ENCODE measurements around the gene KIAA0513. TPM values are rescaled to one million over a fixed set of nuclear protein-coding genes. Genes with fewer than 3 reads are reported as not detected.
"Not testable (repeated sequence)": the region's sequence is repeated elsewhere in the genome, so short reads cannot be mapped to it uniquely, and the experiment has no call there.

KIAA0513 gene
- total RNA-seq, 1 donor from 2014 or later, result 0.62 TPM

DNA sequence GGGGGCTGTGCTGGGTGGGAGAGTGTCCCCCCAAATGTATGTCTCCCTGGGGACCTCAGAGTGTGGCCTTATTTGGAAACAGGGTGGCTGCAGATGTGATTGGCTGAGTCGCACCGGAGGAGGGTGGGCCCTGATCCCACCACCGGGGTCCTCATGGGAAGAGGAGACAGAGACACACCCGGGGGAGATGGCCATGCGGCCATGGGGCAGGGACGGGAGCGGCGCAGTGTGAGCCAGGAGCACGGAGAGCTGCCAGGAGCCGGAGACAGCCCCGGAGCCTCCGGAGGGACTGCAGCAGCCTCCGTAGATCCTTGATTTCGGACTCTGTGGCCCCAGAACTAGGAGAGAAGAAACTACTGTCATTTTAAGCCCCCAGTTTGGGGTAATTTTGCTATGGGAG, 86.3 kb downstream of the KIAA0513 start:
- Mint-ChIP-seq H3K27me3 (no peaks in the 10 kb centered on the region), H3K36me3 (ENCODE audit: low read depth) (no peaks in the 10 kb centered on the region), H3K9me3 (peaks cover 3% of the 10 kb centered on the region), H3K4me3 (no peak overlapping the region), H3K27ac (no peak overlapping the region), H3K4me1 (peaks cover 6% of the 10 kb centered on the region)
- ATAC-seq (ENCODE audit: low read depth), result no peak
- intact Hi-C loops (cut with micrococcal nuclease), result no loop called here
- no peak for DNase-seq
- ChIA-PET POLR2A (no interaction called here), CTCF (interaction anchor here (0.9 kb wide), 1 partner anchor 44 kb away, joined by 3 read pairs; no protein-coding TSS in a partner anchor)
- TF ChIP-seq CTCF (IDR thresholded peaks at IDR 0.05), result no peak

DNA sequence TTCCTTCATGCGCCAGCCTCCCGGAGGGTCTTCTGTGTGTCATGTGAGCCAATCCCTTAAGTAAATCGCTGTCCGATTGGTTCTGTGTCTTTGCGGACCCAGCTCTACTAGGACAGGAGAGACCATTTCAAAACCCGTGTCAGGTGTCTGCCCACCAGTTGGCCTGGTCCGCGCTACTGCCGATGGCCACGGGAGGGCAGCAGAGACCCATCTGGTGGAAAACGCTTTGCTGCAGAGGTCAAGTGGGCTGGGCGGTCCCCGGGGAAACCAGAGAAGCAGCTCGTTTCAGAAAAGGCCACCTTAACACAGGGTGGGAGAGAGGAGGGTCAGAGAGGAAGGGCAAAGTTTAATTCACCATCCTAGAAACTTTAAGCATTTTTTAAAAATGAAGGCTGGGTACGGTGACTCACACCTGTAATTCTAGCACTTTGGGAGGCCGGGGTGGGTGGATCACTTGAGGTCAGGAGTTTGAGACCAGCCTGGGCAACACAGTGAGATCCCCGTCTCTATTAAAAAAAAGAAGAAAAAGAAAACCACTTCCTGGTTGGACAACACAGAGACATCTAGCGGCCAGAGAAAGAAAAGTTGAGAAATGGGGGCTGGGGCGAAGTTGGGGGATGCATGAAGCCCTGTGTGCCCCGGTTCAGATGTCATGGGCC, 87.4 kb downstream of the KIAA0513 start:
- ATAC-seq (ENCODE audit: low read depth) (peak; percentile 94), DNase-seq (peak; percentile 74)
- Mint-ChIP-seq H3K4me3 (peak overlapping the region; percentile 75), H3K36me3 (ENCODE audit: low read depth) (no peaks in the 10 kb centered on the region), H3K27me3 (no peaks in the 10 kb centered on the region), H3K4me1 (peaks cover 6% of the 10 kb centered on the region), H3K27ac (peak overlapping the region; percentile 43), H3K9me3 (peaks cover 3% of the 10 kb centered on the region)
- TF ChIP-seq CTCF (IDR thresholded peaks at IDR 0.05), result peak; percentile 88
- CTCF ChIA-PET, result interaction anchor here (0.6 to 1.2 kb wide), 4 partner anchors 11 to 104 kb away, joined by 3 to 7 read pairs (median 3); no protein-coding TSS in a partner anchor
- intact Hi-C loops (cut with micrococcal nuclease), result loop anchor here (1.0 kb wide), 1 partner anchor 121 kb away; no protein-coding TSS in a partner anchor
- POLR2A ChIA-PET, result interaction anchor here (0.5 to 0.7 kb wide), 2 partner anchors 104 to 189 kb away, joined by 3 to 4 read pairs; partner anchors contain the start of gene ZDHHC7

- no peaks in the 10 kb centered on the region for H3K36me3 Mint-ChIP-seq (ENCODE audit: low read depth)
- CTCF ChIA-PET, result no interaction called here
- no peak for ATAC-seq (ENCODE audit: low read depth)
- H3K27ac Mint-ChIP-seq, result no peak overlapping the region
- intact Hi-C loops (cut with micrococcal nuclease), result no loop called here
- H3K9me3 Mint-ChIP-seq, result peaks cover 3% of the 10 kb centered on the region
- peaks cover 6% of the 10 kb centered on the region for H3K4me1 Mint-ChIP-seq
- DNase-seq, result no peak
- H3K4me3 Mint-ChIP-seq, result no peak overlapping the region
- POLR2A ChIA-PET, result no interaction called here
- TF ChIP-seq CTCF (IDR thresholded peaks at IDR 0.05), result no peak
- no peaks in the 10 kb centered on the region for H3K27me3 Mint-ChIP-seq
Observed at GRCh38 chr16:85117418-85117817, 89.8 kb downstream of the KIAA0513 start.

DNA sequence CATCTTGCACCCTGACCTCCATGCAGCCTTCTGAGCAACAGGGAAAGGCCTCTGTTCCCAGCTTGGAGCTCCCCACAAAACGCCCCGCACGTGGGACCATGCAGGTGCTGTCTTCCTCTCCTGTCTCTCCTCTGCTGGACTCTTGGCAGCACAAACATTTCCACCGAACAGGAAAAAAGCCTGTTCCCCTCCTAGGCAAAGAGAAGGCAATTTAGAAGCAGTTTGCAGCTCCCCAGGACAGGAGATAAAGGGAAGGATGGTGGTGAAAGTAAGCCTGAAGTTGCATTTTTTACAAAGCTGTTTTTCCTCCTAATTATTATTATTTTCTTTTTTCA, 92.4 kb downstream of the KIAA0513 start:
- no peak overlapping the region for H3K27ac Mint-ChIP-seq
- intact Hi-C loops (cut with micrococcal nuclease), result no loop called here
- ChIA-PET CTCF (no interaction called here), POLR2A (no interaction called here)
- no peak for DNase-seq
- H3K36me3 Mint-ChIP-seq (ENCODE audit: low read depth), result no peaks in the 10 kb centered on the region
- no peak overlapping the region for H3K4me3 Mint-ChIP-seq
- TF ChIP-seq CTCF (IDR thresholded peaks at IDR 0.05), result no peak
- H3K4me1 Mint-ChIP-seq, result peaks cover 3% of the 10 kb centered on the region
- no peaks in the 10 kb centered on the region for H3K27me3 Mint-ChIP-seq
- H3K9me3 Mint-ChIP-seq, result peaks cover 3% of the 10 kb centered on the region
- ATAC-seq (ENCODE audit: low read depth), result no peak

DNA sequence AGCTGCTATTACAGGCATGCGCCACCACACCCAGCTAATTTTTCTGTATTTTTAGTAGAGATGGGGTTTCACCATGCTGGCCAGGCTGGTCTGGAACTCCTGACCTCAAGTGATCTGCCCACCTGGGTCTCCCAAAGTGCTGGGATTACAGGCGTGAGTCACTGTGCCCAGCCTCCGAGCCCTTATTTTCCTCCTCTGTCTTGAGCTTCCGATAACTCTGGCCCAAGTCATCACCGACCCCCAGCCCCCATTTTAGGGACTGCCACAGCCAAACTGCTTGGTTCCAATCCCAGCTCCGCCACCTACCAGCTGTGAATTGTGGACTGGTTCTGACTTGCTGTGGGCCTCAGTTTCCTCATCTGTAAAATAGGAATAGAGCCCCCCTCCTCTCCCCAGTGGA, 95.8 kb downstream of the KIAA0513 start:
- intact Hi-C loops (cut with micrococcal nuclease); CTCF ChIA-PET: not testable (repeated sequence)

More for the DNA sequence above, 95.8 kb downstream of the KIAA0513 start:
- H3K36me3 Mint-ChIP-seq (ENCODE audit: low read depth); H3K4me1 Mint-ChIP-seq; H3K9me3 Mint-ChIP-seq; H3K27me3 Mint-ChIP-seq; ATAC-seq (ENCODE audit: low read depth); POLR2A ChIA-PET; DNase-seq; H3K4me3 Mint-ChIP-seq; H3K27ac Mint-ChIP-seq: not testable (repeated sequence)
